ENCODE data around the gene TAF4. TPM values are rescaled to one million over a fixed set of nuclear protein-coding genes. Genes with fewer than 3 reads are reported as not detected.

Gene TAF4
- total and polyA plus RNA-seq, 2 donors (not counting 1 experiment from before 2014, with no cell fraction given): 2.6 to 3.0 TPM

DNA sequence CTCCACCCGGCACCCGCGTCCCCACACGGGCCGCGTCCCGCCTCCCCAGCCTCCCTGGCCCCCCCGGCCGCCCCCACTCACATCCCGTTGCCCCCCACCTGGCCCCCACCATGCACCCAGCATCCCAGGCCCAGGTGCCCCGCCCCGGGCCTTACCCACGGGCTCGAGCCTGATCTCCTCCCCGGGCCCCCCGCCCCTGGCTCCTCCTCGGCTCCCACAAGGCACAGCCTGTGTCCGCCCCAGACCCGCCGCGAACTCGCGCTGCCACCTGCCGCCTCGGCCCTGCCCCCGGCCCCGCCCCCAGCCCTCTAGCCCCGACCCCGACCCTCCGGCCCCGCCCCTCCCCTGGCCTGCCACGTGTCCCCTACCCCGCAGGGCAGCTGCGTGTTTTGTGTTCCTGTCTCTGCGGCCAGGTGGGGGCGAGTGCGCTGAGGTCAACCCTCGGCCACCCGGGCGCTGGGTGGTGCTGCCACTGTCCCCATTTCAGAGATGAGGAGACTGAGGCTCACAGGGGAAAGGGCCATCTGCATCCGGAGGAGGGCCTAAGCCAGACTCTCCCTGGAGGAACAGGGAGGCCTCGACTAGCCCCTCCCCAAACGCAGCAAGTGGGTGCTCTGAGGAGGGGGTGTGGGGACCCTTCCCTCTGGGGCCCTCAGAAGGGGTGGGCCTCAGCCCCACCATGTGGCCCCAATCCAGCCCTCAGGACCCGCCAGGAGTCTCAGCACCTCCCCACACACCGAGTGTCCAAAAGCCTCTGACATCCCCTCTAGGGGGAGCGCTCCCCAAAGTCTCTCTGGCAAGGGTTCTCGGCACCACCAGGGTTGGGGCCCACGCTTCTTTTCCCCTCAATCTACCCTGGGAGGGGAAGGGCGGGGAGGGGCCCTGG, 99.8 kb downstream of the TAF4 start:
- no peak for TF ChIP-seq EZH2 (IDR thresholded peaks at IDR 0.05; ENCODE audit: low read length, missing control alignments)
- TF ChIP-seq, protein P1, sequence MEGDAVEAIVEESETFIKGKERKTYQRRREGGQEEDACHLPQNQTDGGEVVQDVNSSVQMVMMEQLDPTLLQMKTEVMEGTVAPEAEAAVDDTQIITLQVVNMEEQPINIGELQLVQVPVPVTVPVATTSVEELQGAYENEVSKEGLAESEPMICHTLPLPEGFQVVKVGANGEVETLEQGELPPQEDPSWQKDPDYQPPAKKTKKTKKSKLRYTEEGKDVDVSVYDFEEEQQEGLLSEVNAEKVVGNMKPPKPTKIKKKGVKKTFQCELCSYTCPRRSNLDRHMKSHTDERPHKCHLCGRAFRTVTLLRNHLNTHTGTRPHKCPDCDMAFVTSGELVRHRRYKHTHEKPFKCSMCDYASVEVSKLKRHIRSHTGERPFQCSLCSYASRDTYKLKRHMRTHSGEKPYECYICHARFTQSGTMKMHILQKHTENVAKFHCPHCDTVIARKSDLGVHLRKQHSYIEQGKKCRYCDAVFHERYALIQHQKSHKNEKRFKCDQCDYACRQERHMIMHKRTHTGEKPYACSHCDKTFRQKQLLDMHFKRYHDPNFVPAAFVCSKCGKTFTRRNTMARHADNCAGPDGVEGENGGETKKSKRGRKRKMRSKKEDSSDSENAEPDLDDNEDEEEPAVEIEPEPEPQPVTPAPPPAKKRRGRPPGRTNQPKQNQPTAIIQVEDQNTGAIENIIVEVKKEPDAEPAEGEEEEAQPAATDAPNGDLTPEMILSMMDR (conservative IDR thresholded peaks at IDR 0.05 in 1 of 2, IDR thresholded peaks at IDR 0.05 in 1 of 2; ENCODE audit: low read depth in 1 of 2, low read length in 2 of 2): no peak
- H3K4me1 ChIP-seq (ENCODE audit: control insufficient read depth, extremely low read depth, insufficient read depth, low read length): no peaks in the 10 kb centered on the region
- DNase-seq (ENCODE audit: low read depth in 2 of 2): no peak

DNA sequence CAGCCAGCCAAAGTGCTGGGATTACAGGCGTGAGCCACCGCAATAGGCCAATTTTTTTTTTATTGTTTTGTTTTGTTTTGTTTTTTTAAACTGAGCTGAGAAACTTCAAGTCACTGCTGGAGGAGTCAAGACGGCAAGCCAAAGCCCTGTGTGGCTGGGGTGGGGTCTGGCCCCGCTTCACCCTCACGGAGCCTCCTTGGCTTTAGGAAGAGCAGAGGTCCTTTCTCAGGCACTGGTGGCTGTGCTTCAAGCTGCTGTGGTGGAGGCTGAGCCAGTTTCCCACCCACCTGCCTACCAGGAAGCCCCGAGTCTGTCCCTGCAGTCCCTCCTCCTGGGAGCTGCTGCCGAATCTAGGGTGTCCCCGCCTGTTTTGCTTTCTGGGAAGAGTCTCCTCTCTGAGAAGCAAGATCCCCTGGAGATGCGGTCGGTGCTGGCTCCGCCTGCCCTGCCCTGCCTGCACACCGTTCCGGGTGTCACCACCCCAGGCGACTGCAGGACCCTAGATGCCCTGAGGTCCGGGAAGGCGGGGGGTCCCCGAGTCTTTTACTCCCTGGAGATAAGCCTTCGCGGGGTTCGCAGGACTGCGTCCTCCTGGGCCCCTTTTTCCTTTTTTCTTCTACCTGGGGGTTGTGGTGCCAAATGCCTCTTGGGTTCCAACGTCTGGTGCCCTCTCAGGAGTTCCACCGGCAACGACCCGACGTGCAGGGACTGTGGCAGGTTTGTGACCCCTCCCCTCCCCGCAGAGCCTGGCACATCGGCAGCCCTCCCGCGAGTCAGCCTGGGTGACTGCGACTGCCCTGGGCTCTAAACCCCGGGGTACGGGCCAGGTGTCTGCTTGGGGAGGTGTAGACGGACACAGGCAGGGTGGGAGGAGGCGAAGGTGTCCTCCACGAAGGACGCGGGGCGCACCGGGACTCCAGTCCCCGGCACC, 100.7 kb downstream of the TAF4 start:
- no peak overlapping the region for H3K4me3 ChIP-seq (replicated peaks in 1 of 4; ENCODE audit: control extremely low read depth in 1 of 4, insufficient read depth in 1 of 4, low read depth in 3 of 4, low read length in 4 of 4)
- TF ChIP-seq, protein P1 (conservative IDR thresholded peaks at IDR 0.05 in 1 of 2, IDR thresholded peaks at IDR 0.05 in 1 of 2; ENCODE audit: low read depth in 1 of 2, low read length in 2 of 2): no peak
- no peak for TF ChIP-seq EZH2 (IDR thresholded peaks at IDR 0.05; ENCODE audit: low read length, missing control alignments)
- no peak for DNase-seq (ENCODE audit: low read depth in 2 of 2)
- H3K27ac ChIP-seq (ENCODE audit: insufficient read depth, low read length): no peak overlapping the region
- H4K20me1 ChIP-seq (ENCODE audit: control insufficient read depth, extremely low read depth, insufficient read depth, low read length): no peaks in the 10 kb centered on the region
- no peak overlapping the region for H2AFZ ChIP-seq (ENCODE audit: low read length)
- H3K9me3 ChIP-seq (ENCODE audit: control insufficient read depth, insufficient read depth, low read depth, low read length): no peaks in the 10 kb centered on the region
- H3K36me3 ChIP-seq (ENCODE audit: control insufficient read depth, insufficient read depth, low read length): no peaks in the 10 kb centered on the region
- peaks cover 8% of the 10 kb centered on the region for H3K27me3 ChIP-seq (ENCODE audit: control insufficient read depth, insufficient read depth, low read length)
- H3K4me1 ChIP-seq (ENCODE audit: control insufficient read depth, extremely low read depth, insufficient read depth, low read length): no peaks in the 10 kb centered on the region
- H3K9ac ChIP-seq (ENCODE audit: insufficient read depth, low read length): no peak overlapping the region
- H3K4me2 ChIP-seq (ENCODE audit: extremely low read depth, insufficient read depth, low read length): no peak overlapping the region
- no peaks in the 10 kb centered on the region for H3K79me2 ChIP-seq (ENCODE audit: control insufficient read depth, insufficient read depth, low read length)

More for the DNA sequence above, 99.8 kb downstream of the TAF4 start:
- Histone ChIP-seq H3K27me3 (ENCODE audit: control insufficient read depth, insufficient read depth, low read length) (peaks cover 8% of the 10 kb centered on the region), H4K20me1 (ENCODE audit: control insufficient read depth, extremely low read depth, insufficient read depth, low read length) (no peaks in the 10 kb centered on the region), H3K9me3 (ENCODE audit: control insufficient read depth, insufficient read depth, low read depth, low read length) (no peaks in the 10 kb centered on the region), H3K4me2 (ENCODE audit: extremely low read depth, insufficient read depth, low read length) (no peak overlapping the region), H3K27ac (ENCODE audit: insufficient read depth, low read length) (no peak overlapping the region), H3K79me2 (ENCODE audit: control insufficient read depth, insufficient read depth, low read length) (no peaks in the 10 kb centered on the region), H3K9ac (ENCODE audit: insufficient read depth, low read length) (no peak overlapping the region), H3K4me3 (replicated peaks in 1 of 4; ENCODE audit: control extremely low read depth in 1 of 4, insufficient read depth in 1 of 4, low read depth in 3 of 4, low read length in 4 of 4) (no peak overlapping the region), H2AFZ (ENCODE audit: low read length) (no peak overlapping the region), H3K36me3 (ENCODE audit: control insufficient read depth, insufficient read depth, low read length) (no peaks in the 10 kb centered on the region)

Data from fibroblast of lung (primary cell).